GM12878 (cell line): ENCODE results near the gene GEMIN7.

Source experiments
- YY1 ChIP-seq: IDR thresholded peaks from 2 replicates; pipeline ENCODE4 v1.6.1; 2011; ENCODE audit warnings: low read depth, mild to moderate bottlenecking, low read length
- TF ChIP-seq, protein P1 (sequence below): IDR thresholded peaks from 2 replicates; pipeline ENCODE4 v1.6.1; 2012; ENCODE audit warnings: low read depth, low read length, improper control_type of control experiment
- TF ChIP-seq, protein P2 (sequence below), 3 experiments: IDR thresholded peaks in 2 of 3; conservative IDR thresholded peaks in 1 of 3; 2 replicates each; pipeline ENCODE4 v1.5.1; 2011; ENCODE audit warnings: low read depth in 3 of 3, low read length in 3 of 3, mild to moderate bottlenecking in 3 of 3, control low read depth in 2 of 3, moderate library complexity in 2 of 3, inconsistent platforms in 1 of 3, mixed read lengths in 1 of 3; ENCODE audit not compliant: control insufficient read depth in 2 of 3, insufficient read depth in 1 of 3; ENCODE audit errors: extremely low read depth in 1 of 3
- TF ChIP-seq, protein P3 (sequence below): fragments of 450-650 bp; IDR thresholded peaks from 2 replicates; pipeline ENCODE4 v1.6.1; 2016; ENCODE audit warnings: mild to moderate bottlenecking, moderate library complexity, borderline replicate concordance
- TF ChIP-seq, protein P4 (sequence below): IDR thresholded peaks from 2 replicates; pipeline ENCODE4 v1.6.1; 2011; ENCODE audit warnings: low read depth, mild to moderate bottlenecking, low read length, moderate library complexity, borderline replicate concordance; ENCODE audit errors: extremely low read depth

DNA sequence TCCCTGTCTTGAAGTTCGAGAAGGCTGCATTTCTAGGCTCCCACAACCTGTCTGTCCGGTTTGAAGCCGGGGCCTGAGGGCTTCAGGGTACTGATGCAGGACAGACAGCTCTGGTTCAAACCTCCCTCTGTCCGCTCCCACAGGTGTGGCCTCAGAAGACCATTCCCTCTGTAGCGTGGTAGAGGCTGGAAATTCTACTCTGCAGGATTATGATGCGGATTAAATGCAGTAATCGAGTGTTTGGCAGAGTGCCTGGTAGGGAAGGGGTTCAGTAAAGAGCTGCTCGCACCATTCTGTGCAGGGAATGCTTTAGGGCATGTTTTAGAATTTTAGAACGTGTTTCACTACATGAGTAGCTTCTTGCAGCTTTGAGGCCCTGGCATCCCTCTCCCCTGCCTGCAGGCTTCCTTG, 44.4 kb downstream of the GEMIN7 start:
- TF ChIP-seq, protein P1, sequence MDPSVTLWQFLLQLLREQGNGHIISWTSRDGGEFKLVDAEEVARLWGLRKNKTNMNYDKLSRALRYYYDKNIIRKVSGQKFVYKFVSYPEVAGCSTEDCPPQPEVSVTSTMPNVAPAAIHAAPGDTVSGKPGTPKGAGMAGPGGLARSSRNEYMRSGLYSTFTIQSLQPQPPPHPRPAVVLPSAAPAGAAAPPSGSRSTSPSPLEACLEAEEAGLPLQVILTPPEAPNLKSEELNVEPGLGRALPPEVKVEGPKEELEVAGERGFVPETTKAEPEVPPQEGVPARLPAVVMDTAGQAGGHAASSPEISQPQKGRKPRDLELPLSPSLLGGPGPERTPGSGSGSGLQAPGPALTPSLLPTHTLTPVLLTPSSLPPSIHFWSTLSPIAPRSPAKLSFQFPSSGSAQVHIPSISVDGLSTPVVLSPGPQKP = no peak
- TF ChIP-seq, protein P2, sequence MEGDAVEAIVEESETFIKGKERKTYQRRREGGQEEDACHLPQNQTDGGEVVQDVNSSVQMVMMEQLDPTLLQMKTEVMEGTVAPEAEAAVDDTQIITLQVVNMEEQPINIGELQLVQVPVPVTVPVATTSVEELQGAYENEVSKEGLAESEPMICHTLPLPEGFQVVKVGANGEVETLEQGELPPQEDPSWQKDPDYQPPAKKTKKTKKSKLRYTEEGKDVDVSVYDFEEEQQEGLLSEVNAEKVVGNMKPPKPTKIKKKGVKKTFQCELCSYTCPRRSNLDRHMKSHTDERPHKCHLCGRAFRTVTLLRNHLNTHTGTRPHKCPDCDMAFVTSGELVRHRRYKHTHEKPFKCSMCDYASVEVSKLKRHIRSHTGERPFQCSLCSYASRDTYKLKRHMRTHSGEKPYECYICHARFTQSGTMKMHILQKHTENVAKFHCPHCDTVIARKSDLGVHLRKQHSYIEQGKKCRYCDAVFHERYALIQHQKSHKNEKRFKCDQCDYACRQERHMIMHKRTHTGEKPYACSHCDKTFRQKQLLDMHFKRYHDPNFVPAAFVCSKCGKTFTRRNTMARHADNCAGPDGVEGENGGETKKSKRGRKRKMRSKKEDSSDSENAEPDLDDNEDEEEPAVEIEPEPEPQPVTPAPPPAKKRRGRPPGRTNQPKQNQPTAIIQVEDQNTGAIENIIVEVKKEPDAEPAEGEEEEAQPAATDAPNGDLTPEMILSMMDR (IDR thresholded peaks at IDR 0.05 in 2 of 3, conservative IDR thresholded peaks at IDR 0.05 in 1 of 3; ENCODE audit: control insufficient read depth in 2 of 3, extremely low read depth in 1 of 3, insufficient read depth in 1 of 3, low read depth in 3 of 3, low read length in 3 of 3) = no peak
- TF ChIP-seq, protein P3, sequence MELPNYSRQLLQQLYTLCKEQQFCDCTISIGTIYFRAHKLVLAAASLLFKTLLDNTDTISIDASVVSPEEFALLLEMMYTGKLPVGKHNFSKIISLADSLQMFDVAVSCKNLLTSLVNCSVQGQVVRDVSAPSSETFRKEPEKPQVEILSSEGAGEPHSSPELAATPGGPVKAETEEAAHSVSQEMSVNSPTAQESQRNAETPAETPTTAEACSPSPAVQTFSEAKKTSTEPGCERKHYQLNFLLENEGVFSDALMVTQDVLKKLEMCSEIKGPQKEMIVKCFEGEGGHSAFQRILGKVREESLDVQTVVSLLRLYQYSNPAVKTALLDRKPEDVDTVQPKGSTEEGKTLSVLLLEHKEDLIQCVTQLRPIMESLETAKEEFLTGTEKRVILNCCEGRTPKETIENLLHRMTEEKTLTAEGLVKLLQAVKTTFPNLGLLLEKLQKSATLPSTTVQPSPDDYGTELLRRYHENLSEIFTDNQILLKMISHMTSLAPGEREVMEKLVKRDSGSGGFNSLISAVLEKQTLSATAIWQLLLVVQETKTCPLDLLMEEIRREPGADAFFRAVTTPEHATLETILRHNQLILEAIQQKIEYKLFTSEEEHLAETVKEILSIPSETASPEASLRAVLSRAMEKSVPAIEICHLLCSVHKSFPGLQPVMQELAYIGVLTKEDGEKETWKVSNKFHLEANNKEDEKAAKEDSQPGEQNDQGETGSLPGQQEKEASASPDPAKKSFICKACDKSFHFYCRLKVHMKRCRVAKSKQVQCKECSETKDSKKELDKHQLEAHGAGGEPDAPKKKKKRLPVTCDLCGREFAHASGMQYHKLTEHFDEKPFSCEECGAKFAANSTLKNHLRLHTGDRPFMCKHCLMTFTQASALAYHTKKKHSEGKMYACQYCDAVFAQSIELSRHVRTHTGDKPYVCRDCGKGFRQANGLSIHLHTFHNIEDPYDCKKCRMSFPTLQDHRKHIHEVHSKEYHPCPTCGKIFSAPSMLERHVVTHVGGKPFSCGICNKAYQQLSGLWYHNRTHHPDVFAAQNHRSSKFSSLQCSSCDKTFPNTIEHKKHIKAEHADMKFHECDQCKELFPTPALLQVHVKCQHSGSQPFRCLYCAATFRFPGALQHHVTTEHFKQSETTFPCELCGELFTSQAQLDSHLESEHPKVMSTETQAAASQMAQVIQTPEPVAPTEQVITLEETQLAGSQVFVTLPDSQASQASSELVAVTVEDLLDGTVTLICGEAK = no peak
- TF ChIP-seq YY1 = no peak
- TF ChIP-seq, protein P4, sequence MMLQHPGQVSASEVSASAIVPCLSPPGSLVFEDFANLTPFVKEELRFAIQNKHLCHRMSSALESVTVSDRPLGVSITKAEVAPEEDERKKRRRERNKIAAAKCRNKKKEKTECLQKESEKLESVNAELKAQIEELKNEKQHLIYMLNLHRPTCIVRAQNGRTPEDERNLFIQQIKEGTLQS = no peak
